HEK293 (cell line): Measurements from ENCODE around the gene CELA2A.

ENCODE experiments used
- CTCF ChIA-PET: fragments of 350-600 bp; formaldehyde crosslinking; extraction: SDS; loops from one replicate; lab custom pipeline; 2021; ENCODE audit warnings: antibody characterized with exemption; lab: Yijun Ruan, JAX
- POLR2A ChIA-PET: fragments of 300-600 bp; formaldehyde crosslinking; extraction: SDS; loops from one replicate; lab custom pipeline; 2020; ENCODE audit warnings: antibody characterized with exemption, inconsistent platforms; lab: Yijun Ruan, JAX
- H3K27ac ChIP-seq: fragments of 200-500 bp; sonication (Bioruptor generic); 2 replicates; pipeline ENCODE4 v1.5.1; 2014; ENCODE audit warnings: low read depth, low read length, control low read depth, inconsistent platforms; ENCODE audit errors: extremely low read depth
- H3K36me3 ChIP-seq, 2 experiments: fragments of 200-500 bp in 1 of 2; sonication (Bioruptor generic) in 1 of 2; 1 replicate in 1 of 2; 2 replicates in 1 of 2; pipeline ENCODE4 v1.5.1; 2014 to 2017; ENCODE audit warnings: inconsistent platforms in 2 of 2, low read length in 2 of 2; ENCODE audit not compliant: control insufficient read depth in 2 of 2, insufficient read depth in 1 of 2
- H3K4me1 ChIP-seq: fragments of 200-500 bp; sonication (Bioruptor generic); 2 replicates; pipeline ENCODE4 v1.5.1; 2014; ENCODE audit warnings: mild to moderate bottlenecking, low read length, inconsistent platforms; ENCODE audit not compliant: control insufficient read depth, insufficient read depth
- H3K4me3 ChIP-seq: 2 replicates; pipeline ENCODE4 v1.5.1; 2011; ENCODE audit warnings: low read depth, mild to moderate bottlenecking, control low read depth, low read length, moderate library complexity
- H3K9me3 ChIP-seq: fragments of 200-500 bp; sonication (Bioruptor generic); 2 replicates; pipeline ENCODE4 v1.5.1; 2014; ENCODE audit warnings: low read depth, low read length, inconsistent platforms; ENCODE audit not compliant: control insufficient read depth, insufficient read depth
- KLF1 ChIP-seq: fragments of 450-650 bp; formaldehyde crosslinking; IDR thresholded peaks from 2 replicates; pipeline ENCODE4 v1.5.1; 2016; ENCODE audit warnings: missing biosample characterization, missing genetic modification characterization
- KLF8 ChIP-seq: fragments of 450-650 bp; formaldehyde crosslinking; IDR thresholded peaks from 2 replicates; pipeline ENCODE4 v1.5.1; 2016; ENCODE audit warnings: missing biosample characterization, missing genetic modification characterization
- RBAK ChIP-seq: fragments of 450-650 bp; formaldehyde crosslinking; IDR thresholded peaks from 2 replicates; pipeline ENCODE4 v1.5.1; 2016; ENCODE audit warnings: missing biosample characterization, missing genetic modification characterization
- SALL2 ChIP-seq: fragments of 450-650 bp; formaldehyde crosslinking; IDR thresholded peaks from 2 replicates; pipeline ENCODE4 v1.5.0; 2017; ENCODE audit warnings: missing biosample characterization, mild to moderate bottlenecking, missing genetic modification characterization, borderline replicate concordance
- ZBTB48 ChIP-seq: fragments of 450-650 bp; formaldehyde crosslinking; IDR thresholded peaks from 2 replicates; pipeline ENCODE4 v1.5.1; 2016; ENCODE audit warnings: missing biosample characterization, missing genetic modification characterization
- ZIC2 ChIP-seq: fragments of 450-650 bp; formaldehyde crosslinking; IDR thresholded peaks from 2 replicates; pipeline ENCODE4 v1.5.1; 2016; ENCODE audit warnings: missing biosample characterization, missing genetic modification characterization
- ZNF10 ChIP-seq: fragments of 450-650 bp; formaldehyde crosslinking; IDR thresholded peaks from 2 replicates; pipeline ENCODE4 v1.5.1; 2017; ENCODE audit warnings: missing biosample characterization, missing genetic modification characterization
- ZNF169 ChIP-seq: fragments of 450-650 bp; formaldehyde crosslinking; IDR thresholded peaks from 2 replicates; pipeline ENCODE4 v1.5.1; 2016; ENCODE audit warnings: missing biosample characterization, missing genetic modification characterization
- ZNF174 ChIP-seq: fragments of 450-650 bp; formaldehyde crosslinking; IDR thresholded peaks from 2 replicates; pipeline ENCODE4 v1.5.0; 2017; ENCODE audit warnings: missing biosample characterization, mild to moderate bottlenecking, missing genetic modification characterization
- ZNF184 ChIP-seq: fragments of 450-650 bp; IDR thresholded peaks from 2 replicates; pipeline ENCODE4 v1.5.1; 2018; ENCODE audit warnings: missing biosample characterization, mild to moderate bottlenecking, missing genetic modification characterization
- ZNF214 ChIP-seq: fragments of 450-650 bp; formaldehyde crosslinking; IDR thresholded peaks from 2 replicates; pipeline ENCODE4 v1.5.1; 2017; ENCODE audit warnings: missing biosample characterization, mild to moderate bottlenecking, missing genetic modification characterization, borderline replicate concordance
- ZNF248 ChIP-seq: fragments of 450-650 bp; formaldehyde crosslinking; IDR thresholded peaks from 2 replicates; pipeline ENCODE4 v1.5.1; 2017; ENCODE audit warnings: missing biosample characterization, missing genetic modification characterization
- ZNF350 ChIP-seq: fragments of 450-650 bp; formaldehyde crosslinking; IDR thresholded peaks from 2 replicates; pipeline ENCODE4 v1.5.0; 2017; ENCODE audit warnings: missing biosample characterization, mild to moderate bottlenecking, missing genetic modification characterization
- ZNF366 ChIP-seq: fragments of 450-650 bp; formaldehyde crosslinking; conservative IDR thresholded peaks from 2 replicates; pipeline ENCODE4 v1.5.1; 2016; ENCODE audit warnings: missing biosample characterization, missing genetic modification characterization
- ZNF37A ChIP-seq: fragments of 450-650 bp; IDR thresholded peaks from 2 replicates; pipeline ENCODE4 v1.5.1; 2018; ENCODE audit warnings: missing biosample characterization, missing genetic modification characterization
- ZNF416 ChIP-seq: fragments of 450-650 bp; formaldehyde crosslinking; IDR thresholded peaks from 2 replicates; pipeline ENCODE4 v1.5.1; 2016; ENCODE audit warnings: missing biosample characterization, missing genetic modification characterization
- ZNF426 ChIP-seq: fragments of 450-650 bp; formaldehyde crosslinking; IDR thresholded peaks from 2 replicates; pipeline ENCODE4 v1.5.1; 2017; ENCODE audit warnings: missing biosample characterization, missing genetic modification characterization, mild to moderate bottlenecking, inconsistent platforms, moderate library complexity
- ZNF48 ChIP-seq: fragments of 450-650 bp; formaldehyde crosslinking; IDR thresholded peaks from 2 replicates; pipeline ENCODE4 v1.5.1; 2016; ENCODE audit warnings: missing biosample characterization, missing genetic modification characterization
- ZNF510 ChIP-seq: fragments of 450-650 bp; formaldehyde crosslinking; IDR thresholded peaks from 2 replicates; pipeline ENCODE4 v1.5.1; 2018; ENCODE audit warnings: mild to moderate bottlenecking, missing genetic modification characterization, missing biosample characterization; ENCODE audit not compliant: insufficient replicate concordance
- ZNF549 ChIP-seq: fragments of 450-650 bp; IDR thresholded peaks from 2 replicates; pipeline ENCODE4 v1.5.1; 2018; ENCODE audit warnings: missing biosample characterization, missing genetic modification characterization, mild to moderate bottlenecking, inconsistent platforms, moderate library complexity
- ZNF558 ChIP-seq: fragments of 450-650 bp; formaldehyde crosslinking; IDR thresholded peaks from 2 replicates; pipeline ENCODE4 v1.5.1; 2016; ENCODE audit warnings: missing biosample characterization, missing genetic modification characterization
- ZNF623 ChIP-seq: fragments of 450-650 bp; formaldehyde crosslinking; IDR thresholded peaks from 2 replicates; pipeline ENCODE4 v1.5.1; 2016; ENCODE audit warnings: missing biosample characterization, missing genetic modification characterization
- ZNF624 ChIP-seq: fragments of 450-650 bp; formaldehyde crosslinking; IDR thresholded peaks from 2 replicates; pipeline ENCODE4 v1.5.1; 2017; ENCODE audit warnings: missing biosample characterization, missing genetic modification characterization
- ZNF639 ChIP-seq: fragments of 450-650 bp; formaldehyde crosslinking; IDR thresholded peaks from 2 replicates; pipeline ENCODE4 v1.5.1; 2016; ENCODE audit warnings: missing biosample characterization, missing genetic modification characterization
- ZNF747 ChIP-seq: fragments of 450-650 bp; formaldehyde crosslinking; IDR thresholded peaks from 2 replicates; pipeline ENCODE4 v1.5.1; 2016; ENCODE audit warnings: missing biosample characterization, missing genetic modification characterization
- ZNF843 ChIP-seq: fragments of 450-650 bp; formaldehyde crosslinking; IDR thresholded peaks from 2 replicates; pipeline ENCODE4 v1.5.1; 2016; ENCODE audit warnings: missing biosample characterization, missing genetic modification characterization
- ZSCAN23 ChIP-seq: fragments of 450-650 bp; formaldehyde crosslinking; IDR thresholded peaks from 2 replicates; pipeline ENCODE4 v1.5.1; 2016; ENCODE audit warnings: missing biosample characterization, missing genetic modification characterization
- TF ChIP-seq, protein P1 (sequence below): fragments of 450-650 bp; formaldehyde crosslinking; IDR thresholded peaks from 2 replicates; pipeline ENCODE4 v1.5.1; 2016; ENCODE audit warnings: missing biosample characterization, missing genetic modification characterization
- TF ChIP-seq, protein P2 (sequence below): fragments of 450-650 bp; formaldehyde crosslinking; IDR thresholded peaks from 2 replicates; pipeline ENCODE4 v1.5.1; 2016; ENCODE audit warnings: missing biosample characterization, missing genetic modification characterization
- TF ChIP-seq, protein P3 (sequence below): fragments of 450-650 bp; formaldehyde crosslinking; IDR thresholded peaks from 2 replicates; pipeline ENCODE4 v1.5.0; 2017; ENCODE audit warnings: missing biosample characterization, missing genetic modification characterization, borderline replicate concordance
- TF ChIP-seq, protein P4 (sequence below): IDR thresholded peaks from 2 replicates; pipeline ENCODE4 v1.6.1; 2011; ENCODE audit warnings: mild to moderate bottlenecking, low read depth, low read length, borderline replicate concordance

CELA2A gene

DNA sequence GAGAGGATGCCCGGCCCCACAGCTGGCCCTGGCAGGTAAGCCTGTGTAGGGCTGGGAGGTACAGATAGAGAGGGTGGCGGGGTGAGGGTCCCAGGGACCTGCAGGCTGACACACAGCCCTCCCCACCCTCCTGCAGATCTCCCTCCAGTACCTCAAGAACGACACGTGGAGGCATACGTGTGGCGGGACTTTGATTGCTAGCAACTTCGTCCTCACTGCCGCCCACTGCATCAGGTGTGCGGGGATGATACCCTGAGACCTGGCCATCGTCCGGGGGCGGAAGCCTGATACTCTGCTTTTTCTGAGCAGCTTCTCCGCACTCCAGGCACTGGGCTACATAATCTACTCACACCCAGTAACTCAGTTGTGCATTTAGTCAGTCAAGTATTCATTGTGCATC, 16.2 kb upstream of the CELA2A start:
- Histone ChIP-seq H3K36me3 (no peaks in the 10 kb centered on the region), H3K4me1 (no peaks in the 10 kb centered on the region), H3K4me3 (no peak overlapping the region), H3K9me3 (no peaks in the 10 kb centered on the region), H3K27ac (no peak overlapping the region)
- no peak for TF ChIP-seq ZNF248
- no peak for TF ChIP-seq ZNF747
- TF ChIP-seq RBAK: no peak
- no peak for TF ChIP-seq ZNF10 (tag by site-specific recombination)
- no peak for TF ChIP-seq ZNF510
- TF ChIP-seq ZNF843 (tag by site-specific recombination): no peak
- no peak for TF ChIP-seq ZIC2 (tag by site-specific recombination)
- TF ChIP-seq ZNF549: no peak
- TF ChIP-seq ZNF184 (tag by site-specific recombination): no peak
- TF ChIP-seq ZBTB48 (tag by site-specific recombination): no peak
- no peak for TF ChIP-seq ZNF214
- TF ChIP-seq ZNF37A (tag by site-specific recombination): no peak
- no peak for TF ChIP-seq KLF8 (tag by site-specific recombination)
- no peak for TF ChIP-seq SALL2 (tag by site-specific recombination)
- no peak for TF ChIP-seq ZNF366 (tag by site-specific recombination)
- TF ChIP-seq ZNF416 (tag by site-specific recombination): no peak
- TF ChIP-seq, protein P1, sequence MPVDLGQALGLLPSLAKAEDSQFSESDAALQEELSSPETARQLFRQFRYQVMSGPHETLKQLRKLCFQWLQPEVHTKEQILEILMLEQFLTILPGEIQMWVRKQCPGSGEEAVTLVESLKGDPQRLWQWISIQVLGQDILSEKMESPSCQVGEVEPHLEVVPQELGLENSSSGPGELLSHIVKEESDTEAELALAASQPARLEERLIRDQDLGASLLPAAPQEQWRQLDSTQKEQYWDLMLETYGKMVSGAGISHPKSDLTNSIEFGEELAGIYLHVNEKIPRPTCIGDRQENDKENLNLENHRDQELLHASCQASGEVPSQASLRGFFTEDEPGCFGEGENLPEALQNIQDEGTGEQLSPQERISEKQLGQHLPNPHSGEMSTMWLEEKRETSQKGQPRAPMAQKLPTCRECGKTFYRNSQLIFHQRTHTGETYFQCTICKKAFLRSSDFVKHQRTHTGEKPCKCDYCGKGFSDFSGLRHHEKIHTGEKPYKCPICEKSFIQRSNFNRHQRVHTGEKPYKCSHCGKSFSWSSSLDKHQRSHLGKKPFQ (tag by site-specific recombination): no peak
- no peak for TF ChIP-seq ZNF639 (tag by site-specific recombination)
- TF ChIP-seq KLF1 (tag by site-specific recombination): no peak
- TF ChIP-seq ZNF558: no peak
- CTCF ChIA-PET: no interaction called here
- POLR2A ChIA-PET: interaction anchor here (0.6 kb wide), 1 partner anchor 57 kb away, joined by 3 read pairs; no protein-coding TSS in a partner anchor

DNA sequence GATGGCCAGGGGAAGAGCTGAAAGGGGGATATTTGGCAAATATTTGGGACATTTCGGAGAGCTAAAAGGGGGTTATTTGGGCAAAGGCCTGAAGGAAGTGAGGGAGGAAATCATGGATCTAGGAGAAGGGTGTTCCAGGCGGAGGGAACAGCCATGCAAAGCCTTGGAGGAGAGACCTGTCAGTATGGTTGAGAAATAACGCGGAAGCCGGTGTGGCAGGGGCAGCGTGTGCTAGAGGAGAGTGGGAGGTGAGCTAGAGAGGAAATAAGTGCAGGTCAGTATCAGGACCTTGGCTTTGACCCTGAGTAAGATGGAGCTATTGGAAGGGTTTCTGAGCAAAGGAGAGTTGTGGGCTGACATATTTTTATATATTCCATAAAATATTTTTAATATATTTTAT, 15.3 kb upstream of the CELA2A start:
- no peak overlapping the region for H3K27ac ChIP-seq
- no peak overlapping the region for H3K4me3 ChIP-seq
- no peaks in the 10 kb centered on the region for H3K4me1 ChIP-seq
- H3K9me3 ChIP-seq: no peaks in the 10 kb centered on the region
- no peaks in the 10 kb centered on the region for H3K36me3 ChIP-seq
- ChIA-PET POLR2A (no interaction called here), CTCF (interaction anchor here (0.6 to 1.3 kb wide), 5 partner anchors 10 to 175 kb away, joined by 3 to 8 read pairs (median 3); no protein-coding TSS in a partner anchor)
- TF ChIP-seq ZNF10 (tag by site-specific recombination) (no peak), ZNF426 (tag by site-specific recombination) (no peak), ZSCAN23 (tag by site-specific recombination) (no peak), ZNF843 (tag by site-specific recombination) (no peak), ZNF169 (tag by site-specific recombination) (no peak), ZNF623 (tag by site-specific recombination) (no peak), ZNF624 (tag by site-specific recombination) (no peak), ZNF174 (tag by site-specific recombination) (no peak), ZNF48 (tag by site-specific recombination) (no peak), ZNF350 (tag by site-specific recombination) (no peak)
- TF ChIP-seq, protein P2, sequence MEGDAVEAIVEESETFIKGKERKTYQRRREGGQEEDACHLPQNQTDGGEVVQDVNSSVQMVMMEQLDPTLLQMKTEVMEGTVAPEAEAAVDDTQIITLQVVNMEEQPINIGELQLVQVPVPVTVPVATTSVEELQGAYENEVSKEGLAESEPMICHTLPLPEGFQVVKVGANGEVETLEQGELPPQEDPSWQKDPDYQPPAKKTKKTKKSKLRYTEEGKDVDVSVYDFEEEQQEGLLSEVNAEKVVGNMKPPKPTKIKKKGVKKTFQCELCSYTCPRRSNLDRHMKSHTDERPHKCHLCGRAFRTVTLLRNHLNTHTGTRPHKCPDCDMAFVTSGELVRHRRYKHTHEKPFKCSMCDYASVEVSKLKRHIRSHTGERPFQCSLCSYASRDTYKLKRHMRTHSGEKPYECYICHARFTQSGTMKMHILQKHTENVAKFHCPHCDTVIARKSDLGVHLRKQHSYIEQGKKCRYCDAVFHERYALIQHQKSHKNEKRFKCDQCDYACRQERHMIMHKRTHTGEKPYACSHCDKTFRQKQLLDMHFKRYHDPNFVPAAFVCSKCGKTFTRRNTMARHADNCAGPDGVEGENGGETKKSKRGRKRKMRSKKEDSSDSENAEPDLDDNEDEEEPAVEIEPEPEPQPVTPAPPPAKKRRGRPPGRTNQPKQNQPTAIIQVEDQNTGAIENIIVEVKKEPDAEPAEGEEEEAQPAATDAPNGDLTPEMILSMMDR (tag by site-specific recombination): no peak
- TF ChIP-seq, protein P3, sequence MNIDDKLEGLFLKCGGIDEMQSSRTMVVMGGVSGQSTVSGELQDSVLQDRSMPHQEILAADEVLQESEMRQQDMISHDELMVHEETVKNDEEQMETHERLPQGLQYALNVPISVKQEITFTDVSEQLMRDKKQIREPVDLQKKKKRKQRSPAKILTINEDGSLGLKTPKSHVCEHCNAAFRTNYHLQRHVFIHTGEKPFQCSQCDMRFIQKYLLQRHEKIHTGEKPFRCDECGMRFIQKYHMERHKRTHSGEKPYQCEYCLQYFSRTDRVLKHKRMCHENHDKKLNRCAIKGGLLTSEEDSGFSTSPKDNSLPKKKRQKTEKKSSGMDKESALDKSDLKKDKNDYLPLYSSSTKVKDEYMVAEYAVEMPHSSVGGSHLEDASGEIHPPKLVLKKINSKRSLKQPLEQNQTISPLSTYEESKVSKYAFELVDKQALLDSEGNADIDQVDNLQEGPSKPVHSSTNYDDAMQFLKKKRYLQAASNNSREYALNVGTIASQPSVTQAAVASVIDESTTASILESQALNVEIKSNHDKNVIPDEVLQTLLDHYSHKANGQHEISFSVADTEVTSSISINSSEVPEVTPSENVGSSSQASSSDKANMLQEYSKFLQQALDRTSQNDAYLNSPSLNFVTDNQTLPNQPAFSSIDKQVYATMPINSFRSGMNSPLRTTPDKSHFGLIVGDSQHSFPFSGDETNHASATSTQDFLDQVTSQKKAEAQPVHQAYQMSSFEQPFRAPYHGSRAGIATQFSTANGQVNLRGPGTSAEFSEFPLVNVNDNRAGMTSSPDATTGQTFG (tag by site-specific recombination): no peak
- TF ChIP-seq, protein P4, sequence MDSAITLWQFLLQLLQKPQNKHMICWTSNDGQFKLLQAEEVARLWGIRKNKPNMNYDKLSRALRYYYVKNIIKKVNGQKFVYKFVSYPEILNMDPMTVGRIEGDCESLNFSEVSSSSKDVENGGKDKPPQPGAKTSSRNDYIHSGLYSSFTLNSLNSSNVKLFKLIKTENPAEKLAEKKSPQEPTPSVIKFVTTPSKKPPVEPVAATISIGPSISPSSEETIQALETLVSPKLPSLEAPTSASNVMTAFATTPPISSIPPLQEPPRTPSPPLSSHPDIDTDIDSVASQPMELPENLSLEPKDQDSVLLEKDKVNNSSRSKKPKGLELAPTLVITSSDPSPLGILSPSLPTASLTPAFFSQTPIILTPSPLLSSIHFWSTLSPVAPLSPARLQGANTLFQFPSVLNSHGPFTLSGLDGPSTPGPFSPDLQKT: no peak
